K562 (cell line): Measurements from ENCODE around the gene TRIP12. TPM values are rescaled to one million over a fixed set of nuclear protein-coding genes. Genes with fewer than 3 reads are reported as not detected.

Experiments
- C11orf30 ChIP-seq: fragments of 450-650 bp; IDR thresholded peaks from 2 replicates; pipeline ENCODE4 v1.6.1; 2016; ENCODE audit warnings: low read depth, mild to moderate bottlenecking
- NFXL1 ChIP-seq: fragments of 450-650 bp; formaldehyde crosslinking; IDR thresholded peaks from 2 replicates; pipeline ENCODE4 v1.4.0; 2021; ENCODE audit warnings: mild to moderate bottlenecking
- REST ChIP-seq, 2 experiments: fragments of 450-650 bp; formaldehyde crosslinking in 1 of 2; IDR thresholded peaks; 2 replicates each; pipeline versions ENCODE4 v1.4.0 to v1.6.1; 2014 to 2020; ENCODE audit warnings: mild to moderate bottlenecking in 2 of 2, borderline replicate concordance in 1 of 2, low read depth in 1 of 2
- polyA plus RNA-seq, 8 experiments: library from polyadenylated mRNA; depleted of rRNA in 4 of 8; stranded (reverse) in 5 of 8; unstranded in 3 of 8; fragments of >200 nt; fragmentation: Nextera tagmentation in 2 of 8; fragmentation: Illumina TruSeq in 1 of 8; extraction: Ambion mirVana in 2 of 8; extraction: Trizol in 1 of 8; gene quantifications; 2 replicates each; pipeline versions ENCODE4 v1.2.1 to v1.2.3, GENCODE V29; 2011 to 2014; ENCODE audit warnings: inconsistent platforms in 1 of 8, missing spikeins in 1 of 8
- total RNA-seq, 7 experiments: library from RNA; depleted of rRNA in 6 of 7; stranded (reverse); fragments of >200 nt in 6 of 7; fragmentation: Illumina TruSeq in 2 of 7; extraction: Trizol in 2 of 7; gene quantifications; 2 replicates each; pipeline versions ENCODE4 v1.2.1 to v1.2.3, GENCODE V29; 2011 to 2021; ENCODE audit warnings: low replicate concordance in 1 of 7

Gene TRIP12
- total and polyA plus RNA-seq, 9 of the 15 experiments (the other 6 are each of a cell fraction or from before 2014, with no cell fraction given), result 15.2 to 131 (median 80.1) TPM

- TF ChIP-seq REST (IDR thresholded peaks at IDR 0.05; ENCODE audit: borderline replicate concordance) (peak; percentile 8; the same call in 1 of the 2 replicates), REST (CRISPR knock-in tag; IDR thresholded peaks at IDR 0.05; ENCODE audit: low read depth) (no peak), C11orf30 (no peak), NFXL1 (CRISPR knock-in tag) (no peak)
These were observed 140.7 kb downstream of the TRIP12 start (continued) for GRCh38 chr2:229780856-229781773.
